GM21723 (cell line): Measurements from ENCODE around the gene STAB1.

ENCODE experiments used
- ATAC-seq: cut with Tn5 transposase; IDR thresholded peaks from one replicate; pipeline ENCODE4 v1.9.1; 2021; ENCODE audit warnings: mild to moderate bottlenecking, moderate library complexity; ENCODE audit not compliant: unreplicated experiment

Gene STAB1

DNA sequence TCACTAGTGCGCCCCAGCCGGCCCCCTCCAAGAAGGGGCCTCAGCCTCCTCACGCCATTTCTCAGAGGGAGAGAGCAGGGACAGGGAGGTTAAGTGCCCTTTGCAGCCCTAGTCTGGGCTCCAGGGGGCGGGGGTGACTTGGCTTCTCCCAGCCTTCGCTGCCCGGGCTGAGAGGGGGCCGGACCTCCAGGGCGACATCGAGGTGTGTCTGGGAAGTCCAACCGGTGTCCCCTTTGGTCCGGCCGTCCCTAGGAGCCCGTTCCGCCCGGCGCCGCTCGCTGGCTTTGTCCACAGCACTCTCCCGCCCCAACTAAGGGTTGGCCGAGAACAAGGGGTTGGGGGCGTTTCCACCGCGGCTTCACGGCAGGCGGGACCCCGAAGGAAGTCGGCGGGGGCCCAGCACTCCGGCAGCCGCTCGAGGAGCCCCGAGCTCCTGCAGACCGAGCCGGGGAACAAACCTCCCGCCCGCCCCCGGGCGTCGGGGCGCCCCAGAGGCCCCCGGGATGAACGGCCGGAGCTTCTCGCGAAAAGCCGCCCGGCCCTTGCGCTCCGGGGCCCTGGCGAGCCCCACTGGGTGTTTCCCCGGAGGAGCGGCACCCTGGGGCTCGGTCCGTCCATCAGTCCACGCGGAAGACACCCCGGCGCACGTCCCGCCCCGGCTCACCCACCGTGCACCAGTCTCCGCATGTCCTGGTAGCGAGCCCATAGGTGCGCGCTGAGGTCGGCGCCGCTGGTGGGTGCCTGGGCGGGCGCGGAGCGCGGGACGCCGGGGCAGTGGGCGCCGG, 37.9 kb downstream of the STAB1 start:
- ATAC-seq: peak; percentile 2

- peak; percentile 38 for ATAC-seq
Measured at GRCh38 chr3:52533623-52534280, 38.6 kb downstream of the STAB1 start, which contains the start of gene NT5DC2. Gene NT5DC2, minus strand, starts transcription at chr3:52533857. Its CDS starts 120 bp downstream, at chr3:52533737.

DNA sequence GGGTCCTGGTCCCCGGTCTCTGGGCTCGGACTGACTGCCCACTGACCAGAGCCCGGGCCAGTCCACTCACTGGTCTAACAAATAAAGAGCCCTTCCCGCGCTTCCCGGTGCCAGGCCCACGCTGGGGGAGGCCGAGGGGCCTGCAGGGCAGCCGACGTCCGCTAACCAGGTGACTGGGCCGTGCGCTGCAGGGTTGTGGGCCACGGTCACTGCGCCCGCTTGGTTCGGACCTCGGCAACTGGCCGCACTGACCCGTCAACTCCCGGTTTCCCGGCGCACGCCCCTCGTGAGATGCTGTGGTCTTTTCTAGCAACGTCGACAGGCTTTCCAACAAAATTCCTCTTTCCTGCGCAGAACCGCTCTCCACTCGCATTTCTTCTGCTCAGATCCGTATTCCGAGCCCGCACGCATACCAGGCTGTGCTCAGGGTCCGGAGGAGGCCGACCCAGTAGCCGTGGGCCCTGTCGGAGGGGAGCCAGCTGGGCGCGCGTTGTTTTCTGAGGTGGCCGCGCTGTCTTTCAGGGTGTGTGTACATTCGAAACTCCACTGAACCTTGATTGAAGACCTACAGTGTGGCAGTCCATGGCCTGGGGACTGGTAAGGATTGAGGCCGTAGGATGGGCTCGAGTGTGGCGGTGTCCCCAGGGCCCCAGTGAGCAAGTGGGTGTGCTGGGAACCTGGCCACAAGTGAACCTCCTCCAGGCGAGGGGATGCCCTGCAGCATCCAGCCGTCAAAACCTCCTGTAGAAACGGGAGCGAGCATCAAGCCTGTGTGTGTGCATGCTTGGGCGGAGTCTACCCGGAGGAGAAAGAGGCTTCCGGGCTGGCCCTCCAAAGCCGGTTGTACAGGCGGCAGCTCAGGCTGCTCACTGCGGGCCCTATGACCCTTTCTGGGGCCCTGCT, 39.4 kb downstream of the STAB1 start:
- ATAC-seq: no peak

DNA sequence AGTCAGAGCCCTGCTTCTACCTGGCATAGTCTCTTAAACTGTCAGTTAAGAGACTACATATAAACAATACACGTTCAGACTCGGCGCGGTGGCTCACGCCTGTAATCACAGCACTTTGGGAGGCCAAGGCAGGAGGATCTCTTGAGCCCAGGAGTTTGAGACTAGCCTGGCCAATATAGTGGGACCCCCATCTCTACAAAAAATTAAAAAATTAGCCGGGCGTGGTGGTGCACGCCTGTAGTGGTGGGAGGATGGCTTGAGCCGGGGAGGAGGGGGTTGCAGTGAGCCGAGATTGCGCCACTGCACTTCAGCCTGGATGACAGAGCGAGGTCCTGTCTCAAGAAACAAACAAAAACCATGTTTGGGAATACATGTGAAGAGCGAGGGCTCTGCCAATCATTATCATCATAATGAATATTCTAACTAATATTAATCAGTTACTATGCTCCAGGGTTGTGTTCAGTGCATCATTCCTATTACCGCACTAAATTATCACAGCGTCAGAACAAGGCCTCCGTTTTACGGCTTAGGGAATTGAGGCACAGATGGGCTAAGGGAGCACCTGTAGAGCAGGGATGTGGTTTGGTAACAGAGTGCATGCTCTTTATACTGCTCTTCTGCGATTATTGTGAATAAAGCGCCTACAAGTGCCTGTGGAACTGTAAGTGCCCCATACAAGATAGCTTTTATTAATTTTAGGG, 40.4 kb downstream of the STAB1 start:
- ATAC-seq: no peak

DNA sequence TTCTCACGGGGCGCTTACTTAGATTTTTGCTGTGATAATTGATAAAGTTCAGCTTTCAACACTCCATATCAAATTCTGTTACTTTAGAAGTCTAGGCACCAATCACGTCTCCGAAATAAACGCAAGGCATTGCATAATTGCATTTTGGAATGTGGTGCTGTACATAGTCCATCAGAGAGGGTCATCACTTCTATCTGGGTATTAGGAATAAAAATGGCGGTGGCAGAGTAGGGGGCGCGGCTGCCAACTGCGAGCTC, 40.9 kb downstream of the STAB1 start:
- ATAC-seq: no peak

GRCh38 chr3:52536369-52537164, 41.4 kb downstream of the STAB1 start, which contains the start of gene UQCC5:
Gene UQCC5, plus strand, starts transcription at chr3:52536605. Its CDS starts 151 bp downstream, at chr3:52536756.
- ATAC-seq: peak; percentile 84

DNA sequence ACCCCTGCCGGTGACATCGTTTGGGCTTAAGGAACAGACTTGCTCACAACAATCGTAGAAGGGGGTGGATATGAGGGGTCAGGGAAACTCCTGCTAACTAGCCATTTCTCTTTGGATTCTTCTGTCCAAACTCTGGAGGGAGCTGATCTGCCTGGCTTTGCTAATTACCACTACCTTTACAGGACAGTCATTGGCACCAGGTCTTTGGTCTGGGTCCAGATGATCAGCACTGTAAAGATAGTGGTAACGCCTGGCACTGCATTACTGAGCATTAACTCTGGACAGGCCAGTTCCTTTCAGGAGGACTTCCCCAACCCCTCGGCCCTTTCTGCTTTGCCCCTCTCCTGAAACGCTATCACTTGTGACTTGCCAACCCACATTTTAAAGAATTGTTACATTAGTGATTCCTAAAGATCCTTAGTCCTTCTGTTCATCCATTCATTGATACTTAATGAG, 42.1 kb downstream of the STAB1 start:
- no peak for ATAC-seq

GRCh38 chr3:52537726-52538421, 42.7 kb downstream of the STAB1 start:
- ATAC-seq: no peak

DNA sequence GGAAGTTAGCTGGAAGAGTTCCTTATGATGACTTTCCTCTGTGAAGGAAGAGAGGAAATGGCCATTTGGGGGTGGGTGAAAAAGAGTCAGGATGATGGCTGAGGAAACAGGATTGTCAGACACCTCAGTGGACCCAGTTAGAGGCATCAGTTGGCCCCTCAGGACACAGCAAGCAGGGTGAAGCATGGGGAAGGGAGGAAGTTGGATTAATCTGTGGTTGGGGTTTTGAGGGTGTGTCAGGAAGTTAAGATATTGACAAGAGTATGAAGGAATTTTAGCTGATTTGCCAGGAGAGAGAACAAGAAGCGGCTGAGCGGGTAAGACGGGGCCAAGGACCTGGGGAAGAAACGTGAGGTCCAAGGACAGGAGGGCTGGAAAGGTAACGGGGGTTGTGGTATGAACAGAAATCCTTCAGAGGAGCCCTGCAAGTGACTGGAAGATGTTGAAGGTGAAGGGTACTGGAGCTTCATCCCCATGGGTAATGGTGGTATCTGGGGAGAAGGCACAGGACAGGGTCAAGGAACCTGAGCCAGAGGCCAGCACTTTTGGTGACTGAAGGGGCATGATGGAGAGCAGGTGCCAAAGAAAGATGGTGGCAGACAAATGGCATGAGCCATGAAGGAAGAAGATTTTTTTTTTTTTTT, 44.0 kb downstream of the STAB1 start:
- no peak for ATAC-seq

GRCh38 chr3:52541050-52541449, 45.9 kb downstream of the STAB1 start:
- ATAC-seq: no peak

DNA sequence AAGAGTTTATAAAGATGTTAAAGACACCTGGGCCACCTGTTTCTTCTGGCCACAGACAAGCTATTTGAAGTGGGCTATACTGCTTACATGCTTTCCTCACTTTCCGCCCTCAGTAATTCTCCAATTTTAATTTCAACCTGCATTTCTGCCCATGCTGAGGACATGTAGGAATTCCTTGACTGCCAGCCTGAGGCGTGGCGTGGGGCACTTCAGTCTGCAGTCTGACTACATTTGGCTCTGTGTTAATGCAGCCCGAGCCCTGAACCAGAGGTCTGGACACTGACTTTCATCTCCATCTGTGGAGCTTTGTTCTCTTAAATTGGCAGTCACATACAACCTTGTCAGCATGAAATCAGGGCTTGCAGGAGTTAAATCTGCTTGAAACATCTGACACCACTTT, 49.8 kb downstream of the STAB1 start:
- no peak for ATAC-seq

DNA sequence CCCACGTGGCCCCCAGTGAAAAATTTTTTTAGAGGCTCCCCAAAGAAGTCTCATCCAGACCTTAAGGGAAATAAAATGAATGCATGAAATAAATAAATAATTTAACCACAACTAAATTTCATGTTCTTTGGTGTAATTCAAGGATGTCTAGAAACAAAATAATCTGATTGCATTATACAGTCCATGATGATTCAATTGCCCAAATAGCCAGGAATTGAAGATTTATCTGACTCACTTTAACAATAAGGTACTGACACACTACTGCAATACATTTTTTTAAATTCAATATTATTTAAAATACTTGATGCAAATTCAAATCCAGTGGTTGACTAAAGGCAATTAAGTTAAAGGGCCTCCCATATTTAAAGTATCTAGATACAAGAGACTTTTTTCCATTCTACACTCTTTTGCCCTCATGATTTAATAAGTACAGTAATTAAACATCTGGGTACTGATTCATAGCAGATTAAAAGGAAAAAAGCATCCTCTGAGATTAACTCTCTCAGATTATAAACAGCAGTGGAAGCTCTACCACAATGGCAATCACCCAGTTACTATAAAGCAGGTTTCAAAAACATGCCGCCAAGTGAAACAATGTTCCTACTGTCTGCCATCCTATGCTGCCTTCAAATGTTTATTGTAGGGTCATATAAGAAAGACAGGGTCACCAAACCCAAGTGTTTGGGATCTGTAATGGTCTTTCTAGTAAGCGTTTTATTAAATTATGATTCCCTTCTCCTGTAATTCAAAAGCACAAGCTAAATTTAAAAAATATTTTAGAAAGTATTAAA, 51.2 kb downstream of the STAB1 start:
- no peak for ATAC-seq

GRCh38 chr3:52547143-52547542, 52.0 kb downstream of the STAB1 start:
- no peak for ATAC-seq

DNA sequence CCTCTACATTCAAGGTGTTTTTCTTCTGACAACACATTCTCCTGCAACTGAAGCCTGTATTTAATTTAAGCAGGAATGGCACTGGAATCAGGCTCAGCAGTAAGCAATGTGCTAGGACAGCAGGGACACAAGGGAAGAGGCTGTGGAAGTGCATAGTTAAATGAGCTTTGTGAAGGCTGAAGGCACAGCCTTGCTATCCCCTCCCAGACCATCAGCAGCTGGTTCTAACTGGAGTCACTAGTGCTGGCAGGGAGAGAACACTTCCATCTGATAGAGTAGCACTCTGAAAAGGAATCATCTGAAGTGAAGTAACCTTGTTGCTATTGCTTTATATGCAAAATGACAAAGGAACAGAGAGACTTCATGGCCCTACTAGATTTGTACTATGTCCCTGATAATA, 56.0 kb downstream of the STAB1 start:
- no peak for ATAC-seq

DNA sequence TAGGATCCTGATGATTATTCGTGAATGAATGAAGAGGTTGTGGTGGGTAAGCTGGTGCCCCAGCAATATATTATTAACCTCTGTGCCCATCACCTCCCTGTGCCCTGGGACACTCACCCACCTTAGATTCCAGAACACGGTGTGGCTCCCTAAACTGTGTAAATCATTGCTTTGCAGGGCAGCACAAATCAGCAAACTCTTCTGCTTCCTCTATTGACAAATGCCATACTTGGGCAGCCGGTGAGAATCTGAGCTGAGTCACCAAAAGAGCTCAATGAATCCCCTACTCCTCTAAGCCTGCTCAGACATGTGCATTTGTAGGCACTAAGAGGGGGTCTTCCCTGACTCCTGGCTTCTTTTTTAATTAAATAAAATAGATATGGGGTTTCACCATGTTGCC, 57.0 kb downstream of the STAB1 start:
- no peak for ATAC-seq

- no peak for ATAC-seq
Measured at GRCh38 chr3:52554026-52554755, 59.1 kb downstream of the STAB1 start.

GRCh38 chr3:52555056-52555455, 59.9 kb downstream of the STAB1 start:
- ATAC-seq: no peak
